ENCODE data around the gene ZNF561.
"Not testable (repeated sequence)": the region's sequence is repeated elsewhere in the genome, so short reads cannot be mapped to it uniquely, and the experiment has no call there.

ZNF561 gene

GRCh38 chr19:9615844-9616243 is 5.2 kb downstream of the ZNF561 start:
- no peak for DNase-seq (ENCODE audit: low read depth)
- TF ChIP-seq CTCF (conservative IDR thresholded peaks at IDR 0.05; ENCODE audit: low read length) = no peak
- no peak overlapping the region for H3K4me3 ChIP-seq (ENCODE audit: low read length)

- no peak for DNase-seq (ENCODE audit: low read depth)
- TF ChIP-seq CTCF (conservative IDR thresholded peaks at IDR 0.05; ENCODE audit: low read length) = no peak
- no peak overlapping the region for H3K4me3 ChIP-seq (ENCODE audit: low read length)
These were observed 10.4 kb downstream of the ZNF561 start for GRCh38 chr19:9610484-9611113.

GRCh38 chr19:9608912-9609311 is 12.1 kb downstream of the ZNF561 start:
- H3K4me3 ChIP-seq (ENCODE audit: low read length) = no peak overlapping the region
- no peak for DNase-seq (ENCODE audit: low read depth)
- TF ChIP-seq CTCF (conservative IDR thresholded peaks at IDR 0.05; ENCODE audit: low read length) = no peak

- no peak overlapping the region for H3K4me3 ChIP-seq (ENCODE audit: low read length)
- no peak for TF ChIP-seq CTCF (conservative IDR thresholded peaks at IDR 0.05; ENCODE audit: low read length)
- peak; percentile 74 for DNase-seq (ENCODE audit: low read depth)
These were observed 24.0 kb downstream of the ZNF561 start for GRCh38 chr19:9597027-9597426.

- peak; percentile 51 for DNase-seq (ENCODE audit: low read depth)
- peak; percentile 77 for TF ChIP-seq CTCF (conservative IDR thresholded peaks at IDR 0.05; ENCODE audit: low read length)
- H3K4me3 ChIP-seq (ENCODE audit: low read length) = no peak overlapping the region
These were observed 34.3 kb downstream of the ZNF561 start for GRCh38 chr19:9586764-9587163.

- DNase-seq (ENCODE audit: low read depth) = peak; percentile 63
- peak within 1 kb of the TSS; percentile 93 for H3K4me3 ChIP-seq (ENCODE audit: low read length)
- no peak for TF ChIP-seq CTCF (conservative IDR thresholded peaks at IDR 0.05; ENCODE audit: low read length)
These were observed 36.8 kb downstream of the ZNF561 start, which contains the start of gene ZNF121 for GRCh38 chr19:9584073-9584833. Gene ZNF121, minus strand, starts transcription at chr19:9584504. Its CDS starts 16,407 bp downstream, at chr19:9568097.

- H3K4me3 ChIP-seq (ENCODE audit: low read length); DNase-seq (ENCODE audit: low read depth): not testable (repeated sequence)
These were observed 38.8 kb downstream of the ZNF561 start for GRCh38 chr19:9582081-9582725.

Measured in AG10803 (cell line).